ENCODE data around the gene FN1.

The FN1 gene

GRCh38 chr2:215441560-215442400, 5.9 kb upstream of the FN1 start:
- DNase-seq, result no peak

- no peak for DNase-seq
These were observed 4.2 kb upstream of the FN1 start for GRCh38 chr2:215439980-215440512.

DNA sequence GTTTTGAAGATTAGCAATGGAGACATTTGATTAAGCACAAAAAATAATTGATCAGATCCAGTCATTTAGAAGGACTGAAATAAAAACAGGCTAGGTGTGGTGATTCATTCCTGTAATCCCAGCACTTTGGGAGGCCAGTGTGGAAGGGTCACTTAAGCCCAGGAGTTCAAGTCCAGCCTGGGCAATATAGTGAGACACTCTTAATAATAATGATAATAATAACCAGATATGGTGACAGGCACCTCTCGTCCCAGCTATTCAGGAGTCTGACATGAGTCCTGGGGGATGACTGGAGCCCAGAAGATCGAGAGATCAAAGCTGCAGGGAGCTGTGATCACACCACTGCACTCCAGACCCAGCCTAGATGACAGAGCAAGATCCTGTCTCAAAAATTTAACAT, 3.5 kb upstream of the FN1 start:
- DNase-seq, result no peak

GRCh38 chr2:215437614-215438013, 1.7 kb upstream of the FN1 start:
- DNase-seq, result no peak

GRCh38 chr2:215436705-215437565, 1.1 kb upstream of the FN1 start:
- no peak for DNase-seq

DNA sequence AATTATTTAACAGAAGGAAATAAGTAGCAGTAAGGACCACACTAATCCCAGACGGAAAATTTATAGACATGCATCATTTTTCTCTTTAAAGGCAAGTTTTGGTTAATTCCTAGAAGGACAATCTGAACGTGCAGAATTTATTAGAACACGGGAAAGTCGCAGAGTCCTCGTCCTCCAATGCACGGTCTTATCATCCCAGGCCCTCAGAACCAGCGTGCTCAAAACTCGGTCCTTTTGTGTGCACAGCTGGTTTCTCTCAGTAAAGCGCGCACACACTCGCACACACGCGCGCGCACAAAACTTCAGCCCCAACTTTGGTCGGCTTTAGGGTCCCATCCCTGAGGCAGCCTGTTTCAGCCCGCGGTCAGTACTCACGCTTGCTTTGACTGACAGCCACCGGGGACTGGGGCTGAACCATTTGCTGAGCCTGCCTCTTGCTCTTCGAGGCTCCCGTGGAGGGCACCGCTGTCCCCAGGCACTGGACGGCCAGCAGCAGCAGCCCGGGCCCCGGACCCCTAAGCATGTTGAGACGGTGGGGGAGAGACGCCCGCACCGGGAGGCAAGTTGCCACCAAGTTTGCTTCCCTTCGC, 493 bp downstream of the FN1 start:
- DNase-seq, result no peak

GRCh38 chr2:215434447-215435279, 1.2 kb downstream of the FN1 start:
- DNase-seq, result no peak

DNA sequence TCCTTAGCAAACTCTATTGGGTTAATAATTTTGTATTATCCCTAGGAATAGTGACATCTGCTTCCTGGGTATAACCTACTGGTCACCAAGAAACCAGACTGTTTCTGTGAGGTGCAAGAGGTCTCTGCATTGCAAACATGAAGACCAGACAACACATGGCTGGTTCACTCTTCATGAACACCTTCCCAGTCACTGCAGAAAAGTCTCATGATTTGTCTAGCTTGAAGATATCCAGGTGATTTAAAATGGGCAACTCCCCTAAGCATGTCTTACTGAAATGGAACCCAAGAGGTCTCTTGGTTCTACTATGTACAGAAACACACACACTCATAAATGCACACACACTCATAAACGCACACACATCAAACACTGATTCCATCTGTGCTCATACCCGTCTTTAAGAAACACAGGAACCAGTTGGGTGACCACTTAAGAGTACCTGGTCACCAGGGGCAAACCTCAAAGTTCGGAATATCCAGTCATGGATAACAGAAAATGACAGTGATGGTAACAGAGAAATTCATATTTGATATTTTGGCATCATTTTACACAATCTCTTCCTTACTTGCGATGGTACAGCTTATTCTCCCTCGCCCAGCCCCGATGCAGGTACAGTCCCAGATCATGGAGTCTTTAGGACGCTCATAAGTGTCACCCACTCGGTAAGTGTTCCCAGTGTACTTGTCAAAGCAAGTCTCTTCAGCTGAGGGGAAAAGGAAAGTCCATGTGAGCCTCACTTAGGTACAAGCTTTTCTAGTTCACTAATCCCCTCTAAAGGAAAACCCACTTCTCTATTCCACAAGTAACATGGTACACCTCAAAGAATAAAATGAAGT, 2.9 kb downstream of the FN1 start:
- DNase-seq, result no peak

- no peak for DNase-seq
These were observed 3.8 kb downstream of the FN1 start for GRCh38 chr2:215431778-215432758.

DNA sequence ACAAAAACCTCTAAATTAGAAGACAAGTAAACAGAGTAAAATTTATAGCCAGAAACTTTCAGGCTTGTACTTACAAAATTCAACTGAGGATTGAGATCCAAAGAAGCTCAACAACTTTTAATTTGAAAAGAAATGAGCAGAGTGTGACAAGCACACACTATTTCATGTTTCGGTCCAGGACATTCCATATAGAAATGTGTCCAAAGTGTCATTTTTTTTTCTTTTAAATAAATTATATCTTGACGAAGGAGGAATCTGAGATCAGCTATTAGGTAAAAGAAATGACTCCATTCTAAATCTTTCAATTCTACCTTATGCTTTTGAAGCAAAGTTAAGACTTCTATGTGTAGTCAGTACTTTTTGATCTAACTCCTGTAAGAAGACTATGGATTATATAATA, 4.6 kb downstream of the FN1 start:
- no peak for DNase-seq

- DNase-seq, result no peak
These were observed 5.2 kb downstream of the FN1 start for GRCh38 chr2:215430528-215431187.

DNA sequence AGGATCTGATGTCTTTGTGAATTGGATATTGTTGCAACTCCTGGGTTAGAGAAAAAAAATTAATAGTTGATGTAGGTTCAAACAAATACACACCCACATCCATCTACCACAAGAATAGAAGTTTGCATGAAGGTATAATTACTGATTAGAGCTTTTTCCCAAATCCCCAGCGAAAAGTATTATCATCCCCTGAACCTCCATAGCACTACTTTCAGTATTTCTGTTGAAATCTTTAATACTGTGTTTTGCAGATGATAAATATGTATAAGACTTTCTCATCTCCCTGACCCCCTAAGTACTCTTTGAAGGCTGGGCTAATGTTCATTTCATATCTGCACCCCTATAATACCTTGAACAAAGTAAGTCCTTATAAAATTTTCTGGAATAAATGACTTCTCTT, 6.4 kb downstream of the FN1 start:
- no peak for DNase-seq

- no peak for DNase-seq
These were observed 7.6 kb downstream of the FN1 start for GRCh38 chr2:215428060-215428910.

- DNase-seq, result no peak
These were observed 8.3 kb downstream of the FN1 start for GRCh38 chr2:215427585-215427984.

DNA sequence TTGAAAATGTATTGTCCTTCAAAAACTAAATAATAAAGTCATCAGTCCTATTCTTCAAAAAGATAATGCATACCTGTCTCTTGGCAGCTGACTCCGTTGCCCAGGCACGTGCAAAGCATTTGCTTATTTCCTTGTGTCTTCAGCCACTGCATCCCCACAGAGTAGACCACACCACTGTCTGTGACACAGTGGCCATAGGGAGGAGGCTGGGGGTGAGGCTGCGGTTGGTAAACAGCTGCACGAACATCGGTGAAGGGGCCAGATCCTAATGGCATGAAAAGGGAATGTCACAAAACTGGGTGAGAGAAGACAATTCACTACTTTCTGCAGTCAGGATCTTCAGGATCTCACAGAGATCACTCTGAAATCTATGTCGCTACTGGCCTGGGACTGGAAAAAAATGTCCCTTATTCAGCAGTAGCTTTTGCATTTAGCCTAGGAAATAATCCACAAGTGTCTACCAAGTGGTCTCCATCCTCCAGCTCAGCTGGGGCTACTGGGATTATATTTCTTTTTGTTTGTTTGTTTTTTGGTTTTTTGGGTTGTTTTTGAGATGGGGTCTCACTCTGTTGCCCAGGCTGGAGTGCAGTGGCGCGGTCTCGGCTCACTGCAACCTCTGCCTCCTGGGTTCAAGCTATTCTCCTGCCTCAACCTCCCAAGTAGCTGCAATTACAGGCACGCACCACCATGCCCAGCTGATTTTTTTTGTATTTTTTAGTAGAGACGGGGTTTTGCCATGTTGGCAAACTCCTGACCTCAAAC, 10.7 kb downstream of the FN1 start:
- DNase-seq, result no peak

DNA sequence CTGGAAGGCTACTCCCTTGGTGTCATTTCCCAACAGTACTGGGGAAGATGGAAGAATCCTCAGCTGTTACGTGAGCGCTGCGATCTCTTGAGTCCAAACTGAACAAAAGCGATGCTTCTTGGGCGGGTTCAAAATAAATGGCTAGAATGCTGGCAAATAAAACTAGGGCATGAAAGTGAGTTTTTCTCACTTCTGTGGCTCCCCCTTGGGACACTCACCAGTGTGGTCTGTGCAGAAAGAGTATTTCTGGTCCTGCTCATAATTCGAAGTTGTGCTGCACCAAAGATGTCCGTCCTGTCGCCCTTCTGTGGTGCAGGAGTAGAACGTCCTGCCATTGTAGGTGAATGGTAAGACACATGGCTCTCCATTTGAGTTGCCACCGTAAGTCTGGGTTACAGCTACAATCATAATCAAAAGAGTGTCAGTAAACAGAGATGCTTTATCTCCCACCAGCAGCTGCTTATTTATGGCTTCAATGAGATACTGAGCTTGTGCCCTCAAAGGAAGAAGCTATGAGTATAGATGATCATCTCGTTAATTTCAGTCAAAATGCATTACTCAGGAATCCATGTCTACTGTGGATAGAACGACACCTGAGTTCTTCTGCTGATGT, 11.8 kb downstream of the FN1 start:
- DNase-seq, result no peak

- no peak for DNase-seq
These were observed 12.6 kb downstream of the FN1 start for GRCh38 chr2:215423234-215423633.

- DNase-seq, result no peak
These were observed 13.2 kb downstream of the FN1 start for GRCh38 chr2:215422676-215423075.
